Parathyroid adenoma (tissue), 2 donors: Measurements from ENCODE around the gene TMEM200A.

Source experiments
- H2AFZ ChIP-seq: fragments of 300-600 bp; sonication (generic); one replicate; pipeline ENCODE4 v1.7.0; 2017; ENCODE audit warnings: antibody characterized with exemption, mild to moderate bottlenecking
- H3K27ac ChIP-seq: fragments of 300-600 bp; sonication (generic); one replicate; pipeline ENCODE4 v1.7.0; 2017
- H3K27me3 ChIP-seq: fragments of 300-600 bp; sonication (generic); one replicate; pipeline ENCODE4 v1.7.0; 2017; ENCODE audit warnings: low read length; ENCODE audit not compliant: control insufficient read depth, insufficient read depth
- H3K36me3 ChIP-seq: fragments of 300-600 bp; sonication (generic); one replicate; pipeline ENCODE4 v1.7.0; 2017; ENCODE audit warnings: low read length; ENCODE audit not compliant: control insufficient read depth, insufficient read depth
- H3K4me1 ChIP-seq: fragments of 300-600 bp; sonication (generic); one replicate; pipeline ENCODE4 v1.7.0; 2017; ENCODE audit warnings: control low read depth
- H3K4me2 ChIP-seq: fragments of 300-600 bp; sonication (generic); one replicate; pipeline ENCODE4 v1.7.0; 2017; ENCODE audit warnings: low read length
- H3K4me3 ChIP-seq: fragments of 300-600 bp; sonication (generic); one replicate; pipeline ENCODE4 v1.7.0; 2017; ENCODE audit warnings: low read depth, low read length
- H3K79me2 ChIP-seq: fragments of 300-600 bp; sonication (generic); one replicate; pipeline ENCODE4 v1.7.0; 2017; ENCODE audit warnings: control low read depth
- H3K9ac ChIP-seq: fragments of 300-600 bp; sonication (generic); one replicate; pipeline ENCODE4 v1.7.0; 2017; ENCODE audit warnings: mild to moderate bottlenecking
- H3K9me3 ChIP-seq: fragments of 300-600 bp; sonication (generic); one replicate; pipeline ENCODE4 v1.7.0; 2017; ENCODE audit warnings: low read length; ENCODE audit not compliant: control insufficient read depth
- TF ChIP-seq, protein P1 (sequence below): fragments of 300-600 bp; sonication (generic); IDR thresholded peaks from one replicate; pipeline ENCODE4 v1.7.0; 2017; ENCODE audit warnings: antibody characterized with exemption, mild to moderate bottlenecking
- donor health status: primary hyperparathyroidism.

Gene TMEM200A

DNA sequence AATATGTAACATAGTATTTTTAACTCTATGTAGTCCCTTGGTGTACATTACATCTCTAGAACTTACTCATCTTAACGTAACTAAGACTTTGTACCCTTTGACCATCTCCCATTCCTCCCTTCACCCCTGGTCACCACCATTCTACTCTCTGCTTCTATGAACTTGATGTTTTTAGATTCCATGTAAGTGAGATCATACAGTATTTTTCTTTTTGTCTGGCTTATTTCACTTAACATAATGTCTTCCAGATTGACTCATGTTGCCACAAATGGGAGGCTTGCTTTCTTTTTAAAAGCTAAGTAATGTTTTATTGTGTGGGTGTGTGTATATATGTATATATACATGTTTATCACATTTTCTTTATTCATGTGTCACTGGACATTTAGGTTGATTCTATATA lies 55.8 kb downstream of the TMEM200A start:
- no peaks in the 10 kb centered on the region for H3K36me3 ChIP-seq
- no peaks in the 10 kb centered on the region for H3K9me3 ChIP-seq
- H3K4me3 ChIP-seq = no peak overlapping the region
- no peak overlapping the region for H3K4me2 ChIP-seq
- TF ChIP-seq, protein P1, sequence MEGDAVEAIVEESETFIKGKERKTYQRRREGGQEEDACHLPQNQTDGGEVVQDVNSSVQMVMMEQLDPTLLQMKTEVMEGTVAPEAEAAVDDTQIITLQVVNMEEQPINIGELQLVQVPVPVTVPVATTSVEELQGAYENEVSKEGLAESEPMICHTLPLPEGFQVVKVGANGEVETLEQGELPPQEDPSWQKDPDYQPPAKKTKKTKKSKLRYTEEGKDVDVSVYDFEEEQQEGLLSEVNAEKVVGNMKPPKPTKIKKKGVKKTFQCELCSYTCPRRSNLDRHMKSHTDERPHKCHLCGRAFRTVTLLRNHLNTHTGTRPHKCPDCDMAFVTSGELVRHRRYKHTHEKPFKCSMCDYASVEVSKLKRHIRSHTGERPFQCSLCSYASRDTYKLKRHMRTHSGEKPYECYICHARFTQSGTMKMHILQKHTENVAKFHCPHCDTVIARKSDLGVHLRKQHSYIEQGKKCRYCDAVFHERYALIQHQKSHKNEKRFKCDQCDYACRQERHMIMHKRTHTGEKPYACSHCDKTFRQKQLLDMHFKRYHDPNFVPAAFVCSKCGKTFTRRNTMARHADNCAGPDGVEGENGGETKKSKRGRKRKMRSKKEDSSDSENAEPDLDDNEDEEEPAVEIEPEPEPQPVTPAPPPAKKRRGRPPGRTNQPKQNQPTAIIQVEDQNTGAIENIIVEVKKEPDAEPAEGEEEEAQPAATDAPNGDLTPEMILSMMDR = no peak
- no peak overlapping the region for H3K9ac ChIP-seq
- H3K27me3 ChIP-seq = no peaks in the 10 kb centered on the region
- no peaks in the 10 kb centered on the region for H3K4me1 ChIP-seq
- H3K27ac ChIP-seq = no peak overlapping the region
- H3K79me2 ChIP-seq = no peaks in the 10 kb centered on the region
- H2AFZ ChIP-seq = no peak overlapping the region

DNA sequence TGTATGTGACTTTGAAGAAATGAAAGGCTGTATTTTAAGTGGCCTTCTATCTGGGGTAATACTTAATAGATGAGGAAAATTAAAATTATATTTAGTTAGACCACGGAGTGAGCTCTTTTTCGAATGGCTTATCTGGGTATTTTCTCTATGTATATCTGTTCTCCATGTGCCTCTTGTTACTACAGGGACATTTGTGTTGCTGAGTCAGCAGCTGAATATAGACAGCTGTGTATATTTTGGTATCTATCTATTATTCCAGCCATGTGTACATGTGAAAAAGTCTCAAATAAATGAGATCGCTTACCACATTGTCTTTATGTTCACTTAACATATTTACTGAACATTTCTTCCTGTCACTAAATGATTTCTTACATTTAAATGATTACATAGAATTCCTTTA lies 57.2 kb downstream of the TMEM200A start:
- no peak overlapping the region for H3K27ac ChIP-seq
- no peak overlapping the region for H2AFZ ChIP-seq
- no peaks in the 10 kb centered on the region for H3K36me3 ChIP-seq
- H3K79me2 ChIP-seq = no peaks in the 10 kb centered on the region
- no peaks in the 10 kb centered on the region for H3K4me1 ChIP-seq
- no peak overlapping the region for H3K4me2 ChIP-seq
- no peaks in the 10 kb centered on the region for H3K9me3 ChIP-seq
- H3K27me3 ChIP-seq = no peaks in the 10 kb centered on the region
- H3K4me3 ChIP-seq = no peak overlapping the region
- TF ChIP-seq, protein P1 = no peak
- H3K9ac ChIP-seq = no peak overlapping the region

DNA sequence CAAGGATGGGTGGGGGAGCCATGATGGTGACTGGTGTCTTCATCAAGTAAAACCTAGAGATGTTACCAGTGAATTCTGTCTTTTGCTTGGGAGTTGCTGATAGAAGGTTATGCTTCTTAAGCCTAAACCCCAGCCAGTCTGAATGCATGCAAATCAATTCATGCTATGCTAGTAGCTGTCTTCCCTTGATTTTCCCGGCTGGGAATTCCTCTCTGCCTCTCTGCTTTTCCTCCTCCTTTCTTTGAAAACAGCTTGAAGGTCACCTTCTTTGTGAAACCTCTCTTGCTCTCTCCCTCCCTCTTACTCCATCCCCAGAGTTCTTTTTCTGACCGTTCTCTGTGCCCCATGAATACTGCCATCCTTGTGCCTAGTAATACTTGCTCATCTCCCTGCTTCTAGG lies 58.9 kb downstream of the TMEM200A start:
- H3K36me3 ChIP-seq = no peaks in the 10 kb centered on the region
- no peak overlapping the region for H2AFZ ChIP-seq
- H3K79me2 ChIP-seq = no peaks in the 10 kb centered on the region
- TF ChIP-seq, protein P1 = no peak
- no peak overlapping the region for H3K4me2 ChIP-seq
- H3K9me3 ChIP-seq = no peaks in the 10 kb centered on the region
- no peaks in the 10 kb centered on the region for H3K27me3 ChIP-seq
- no peak overlapping the region for H3K27ac ChIP-seq
- no peak overlapping the region for H3K4me3 ChIP-seq
- no peak overlapping the region for H3K9ac ChIP-seq
- H3K4me1 ChIP-seq = no peaks in the 10 kb centered on the region

DNA sequence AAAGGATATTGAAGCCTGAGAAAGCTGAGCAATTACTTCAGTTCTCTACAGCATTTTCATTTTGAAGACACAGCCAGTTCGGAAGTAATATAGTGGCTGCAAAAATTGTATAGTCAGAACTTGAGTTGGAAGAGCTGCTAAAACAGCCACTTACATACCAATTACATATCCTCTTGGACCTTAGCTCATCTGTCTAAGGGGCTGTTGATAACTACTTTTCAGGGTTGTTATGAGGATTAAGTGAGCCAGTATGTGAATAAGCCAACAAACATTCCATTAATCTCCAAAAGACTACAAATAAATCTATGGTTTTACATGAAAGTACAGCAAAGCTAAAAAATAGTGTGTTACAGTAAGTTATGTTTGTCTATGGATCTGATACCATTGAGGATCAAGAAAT lies 59.7 kb downstream of the TMEM200A start:
- H3K9me3 ChIP-seq = no peaks in the 10 kb centered on the region
- H3K9ac ChIP-seq = no peak overlapping the region
- no peaks in the 10 kb centered on the region for H3K4me1 ChIP-seq
- no peaks in the 10 kb centered on the region for H3K27me3 ChIP-seq
- no peak overlapping the region for H3K4me3 ChIP-seq
- TF ChIP-seq, protein P1 = no peak
- no peak overlapping the region for H2AFZ ChIP-seq
- no peaks in the 10 kb centered on the region for H3K36me3 ChIP-seq
- no peak overlapping the region for H3K27ac ChIP-seq
- no peak overlapping the region for H3K4me2 ChIP-seq
- H3K79me2 ChIP-seq = no peaks in the 10 kb centered on the region

DNA sequence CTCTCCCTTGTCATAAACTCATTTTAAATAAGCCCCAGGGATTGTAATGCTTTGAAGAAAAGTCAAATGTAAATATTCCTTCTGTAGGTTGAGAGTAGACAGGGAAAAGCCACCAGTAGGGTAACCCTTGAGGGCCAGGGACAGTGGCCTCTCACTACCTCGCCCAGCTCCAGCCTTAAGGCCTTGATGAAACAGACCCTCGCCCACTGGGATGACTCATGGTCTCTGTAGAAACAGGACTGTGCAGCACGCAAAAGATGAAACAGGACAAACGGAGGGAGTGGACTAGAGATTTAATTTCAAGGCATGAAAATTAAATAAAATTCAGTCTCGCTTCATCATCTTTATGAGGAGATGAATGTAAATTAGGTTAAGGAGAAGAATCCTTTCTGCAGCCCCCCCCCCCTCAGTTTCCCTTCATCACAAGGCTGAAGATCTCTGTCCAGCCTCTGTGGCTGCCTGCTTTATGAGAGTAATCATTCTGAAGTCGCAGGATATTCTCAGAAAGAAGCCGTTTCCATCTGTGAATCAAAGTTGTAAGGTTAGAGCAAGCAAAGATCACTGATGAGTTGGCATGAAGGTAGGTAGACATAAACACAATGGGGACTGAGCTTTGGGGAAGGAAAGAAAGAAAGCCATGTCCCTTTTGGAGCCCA lies 60.4 kb downstream of the TMEM200A start:
- H2AFZ ChIP-seq = no peak overlapping the region
- H3K4me2 ChIP-seq = no peak overlapping the region
- H3K4me1 ChIP-seq = no peaks in the 10 kb centered on the region
- H3K79me2 ChIP-seq = no peaks in the 10 kb centered on the region
- H3K9ac ChIP-seq = no peak overlapping the region
- no peaks in the 10 kb centered on the region for H3K9me3 ChIP-seq
- no peak overlapping the region for H3K4me3 ChIP-seq
- H3K27me3 ChIP-seq = no peaks in the 10 kb centered on the region
- no peak overlapping the region for H3K27ac ChIP-seq
- no peaks in the 10 kb centered on the region for H3K36me3 ChIP-seq
- TF ChIP-seq, protein P1 = no peak
